EL (cell line): ENCODE results near the gene PLD4.
"Not testable (repeated sequence)": the region's sequence is repeated elsewhere in the genome, so short reads cannot be mapped to it uniquely, and the experiment has no call there.

ENCODE experiments used
- DNase-seq: peaks from one replicate; pipeline ENCODE4 v3.0.0-alpha.2; 2016

The PLD4 gene

DNA sequence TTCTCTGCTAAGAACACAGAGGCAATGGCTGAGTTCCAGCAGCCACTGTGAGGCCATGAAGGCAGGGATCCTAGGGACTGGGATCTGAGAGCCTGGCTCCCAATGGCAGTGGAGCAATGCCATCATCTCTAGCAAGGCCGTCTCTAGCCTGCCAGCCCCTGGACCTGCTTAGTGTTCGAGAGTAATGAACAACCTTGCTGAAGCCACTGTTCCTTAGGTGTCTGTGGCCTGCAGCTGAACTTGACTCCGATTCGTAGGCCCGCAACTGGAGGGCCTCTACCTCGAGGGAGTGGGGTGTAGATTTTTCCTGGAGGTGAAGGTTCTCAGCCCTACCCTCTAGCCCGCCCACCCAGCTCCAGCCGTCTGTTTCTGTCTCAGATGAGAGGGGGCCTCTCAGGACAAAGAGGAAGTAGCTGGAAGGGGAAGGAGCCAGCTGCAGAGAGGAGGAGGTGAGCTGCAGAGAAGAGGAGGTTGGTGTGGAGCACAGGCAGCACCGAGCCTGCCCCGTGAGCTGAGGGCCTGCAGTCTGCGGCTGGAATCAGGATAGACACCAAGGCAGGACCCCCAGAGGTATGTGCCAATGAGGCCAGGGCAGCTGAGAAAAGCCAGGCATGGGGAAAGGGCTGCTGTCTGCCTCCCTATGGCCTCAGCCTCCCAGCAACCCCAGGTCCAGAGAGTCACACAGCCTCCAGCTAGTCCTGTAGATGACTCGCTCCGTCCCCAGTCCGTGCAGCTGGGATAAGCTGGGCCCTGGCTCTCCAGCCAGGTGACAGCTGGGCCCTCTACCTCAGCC lies at the start of gene PLD4:
Gene PLD4, plus strand, starts transcription at position 459 of the 793 bp plus-strand sequence. CDS start 2,262 bp downstream, outside the sequence.
- no peak for DNase-seq

DNA sequence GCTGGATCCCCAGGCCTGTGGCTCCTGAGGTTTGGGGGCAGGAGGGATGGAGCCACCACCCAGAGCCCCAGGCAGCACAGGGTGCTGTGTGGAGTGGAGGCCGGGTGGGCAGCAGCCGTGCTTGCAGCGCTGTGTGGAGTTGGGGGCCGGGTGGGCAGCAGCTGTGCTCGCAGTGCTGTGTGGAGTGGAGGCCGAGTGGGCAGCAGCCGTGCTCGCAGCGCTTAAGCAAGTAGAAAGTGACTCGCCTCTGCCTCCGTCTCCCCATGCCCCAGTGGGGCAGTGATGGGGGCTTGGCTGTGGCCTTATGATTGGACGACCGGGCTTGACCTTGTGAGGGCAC lies 49.3 kb upstream of the PLD4 start:
- no peak for DNase-seq

- DNase-seq = no peak
Measured at GRCh38 chr14:104875811-104876210, 48.9 kb upstream of the PLD4 start.

DNA sequence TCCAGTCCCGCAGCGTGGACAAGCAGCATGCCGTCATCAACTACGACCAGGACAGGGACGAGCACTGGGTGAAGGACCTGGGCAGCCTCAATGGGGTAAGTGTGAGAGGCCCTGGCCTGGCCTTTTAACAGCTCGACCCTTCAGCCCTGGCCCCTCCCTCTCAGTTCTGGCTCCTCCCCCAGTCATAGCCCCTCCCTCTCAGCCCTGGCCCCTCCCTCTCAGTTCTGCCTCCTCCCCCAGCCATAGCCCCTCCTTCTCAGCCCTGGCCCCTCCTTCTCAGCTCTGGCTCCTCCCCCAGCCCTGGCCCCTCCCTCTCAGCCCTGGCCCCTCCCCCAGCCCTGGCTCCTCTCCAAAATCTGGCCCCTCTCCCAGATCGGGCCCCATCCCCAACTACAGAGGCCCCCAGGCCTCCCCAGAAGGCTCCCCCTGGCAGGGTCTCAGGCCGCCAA lies 48.4 kb upstream of the PLD4 start:
- peak; percentile 29 for DNase-seq

GRCh38 chr14:104877066-104877805 lies 47.4 kb upstream of the PLD4 start:
- DNase-seq = no peak

- no peak for DNase-seq
Measured at GRCh38 chr14:104877806-104878550, 46.7 kb upstream of the PLD4 start.

GRCh38 chr14:104878582-104878981 lies 46.1 kb upstream of the PLD4 start:
- DNase-seq = no peak

- no peak for DNase-seq
Measured at GRCh38 chr14:104879201-104879982, 45.3 kb upstream of the PLD4 start.

DNA sequence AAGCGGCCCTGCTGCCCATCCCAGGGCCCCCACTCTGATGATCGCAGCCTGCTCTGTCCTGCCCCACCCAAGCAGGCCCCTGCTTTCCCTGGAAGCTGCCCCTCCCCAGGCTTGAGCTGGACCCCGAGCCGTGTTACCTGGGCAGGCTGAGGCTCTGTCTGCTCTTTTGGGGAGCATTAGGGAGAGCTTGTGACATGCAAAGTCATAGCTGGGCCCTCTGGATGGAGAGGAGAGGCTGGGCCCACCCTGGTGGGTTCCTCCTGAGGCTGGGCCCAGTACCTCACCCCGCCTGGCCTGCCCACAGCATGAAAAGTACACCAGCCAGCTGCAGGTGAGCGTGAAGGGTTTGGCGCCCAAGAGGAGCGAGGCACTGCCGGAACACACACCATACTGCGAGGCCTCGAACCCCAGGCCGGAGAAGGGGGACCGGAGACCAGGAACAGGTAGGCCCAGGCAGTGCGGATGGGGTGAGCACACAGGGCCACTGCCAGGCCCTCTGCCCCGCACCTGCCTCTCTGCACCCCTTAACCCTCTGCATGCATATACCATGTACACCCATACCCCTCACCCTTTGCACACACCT lies 44.6 kb upstream of the PLD4 start:
- DNase-seq = no peak

GRCh38 chr14:104880584-104881210 lies 44.0 kb upstream of the PLD4 start:
- DNase-seq = no peak

GRCh38 chr14:104881369-104881979 lies 43.2 kb upstream of the PLD4 start:
- DNase-seq = no peak

GRCh38 chr14:104882325-104882973 lies 42.2 kb upstream of the PLD4 start:
- DNase-seq = no peak

- no peak for DNase-seq
Measured at GRCh38 chr14:104882991-104883660, 41.6 kb upstream of the PLD4 start.

DNA sequence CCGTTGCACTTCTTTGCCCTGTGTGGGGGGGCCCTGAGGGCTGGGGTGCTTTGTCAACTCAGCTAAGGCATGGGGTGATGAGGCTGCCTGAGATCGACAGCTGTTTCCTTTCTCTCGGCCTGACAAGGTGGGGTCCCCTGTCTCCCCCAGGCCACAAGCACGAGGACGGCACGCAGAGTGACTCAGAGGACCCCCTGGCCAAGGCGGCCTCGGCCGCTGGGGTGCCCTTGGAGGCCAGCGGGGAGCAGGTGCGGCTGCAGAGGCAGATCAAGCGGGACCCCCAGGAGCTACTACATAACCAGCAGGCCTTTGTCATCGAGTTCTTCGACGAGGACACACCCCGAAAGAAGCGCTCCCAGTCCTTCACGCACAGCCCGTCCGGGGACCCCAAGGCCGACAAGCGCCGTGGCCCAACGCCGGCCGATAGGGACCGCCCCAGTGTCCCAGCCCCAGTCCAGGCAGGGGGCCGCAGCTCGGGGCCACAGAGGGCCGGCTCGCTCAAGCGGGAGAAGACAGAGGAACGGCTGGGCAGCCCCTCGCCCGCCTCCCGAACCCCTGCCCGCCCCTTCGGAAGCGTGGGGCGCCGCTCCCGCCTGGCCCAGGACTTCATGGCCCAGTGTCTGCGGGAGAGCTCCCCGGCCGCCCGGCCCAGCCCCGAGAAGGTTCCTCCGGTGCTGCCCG lies 40.9 kb upstream of the PLD4 start:
- no peak for DNase-seq

- DNase-seq = not testable (repeated sequence)
Measured at GRCh38 chr14:104884381-104884780, 40.3 kb upstream of the PLD4 start.

DNA sequence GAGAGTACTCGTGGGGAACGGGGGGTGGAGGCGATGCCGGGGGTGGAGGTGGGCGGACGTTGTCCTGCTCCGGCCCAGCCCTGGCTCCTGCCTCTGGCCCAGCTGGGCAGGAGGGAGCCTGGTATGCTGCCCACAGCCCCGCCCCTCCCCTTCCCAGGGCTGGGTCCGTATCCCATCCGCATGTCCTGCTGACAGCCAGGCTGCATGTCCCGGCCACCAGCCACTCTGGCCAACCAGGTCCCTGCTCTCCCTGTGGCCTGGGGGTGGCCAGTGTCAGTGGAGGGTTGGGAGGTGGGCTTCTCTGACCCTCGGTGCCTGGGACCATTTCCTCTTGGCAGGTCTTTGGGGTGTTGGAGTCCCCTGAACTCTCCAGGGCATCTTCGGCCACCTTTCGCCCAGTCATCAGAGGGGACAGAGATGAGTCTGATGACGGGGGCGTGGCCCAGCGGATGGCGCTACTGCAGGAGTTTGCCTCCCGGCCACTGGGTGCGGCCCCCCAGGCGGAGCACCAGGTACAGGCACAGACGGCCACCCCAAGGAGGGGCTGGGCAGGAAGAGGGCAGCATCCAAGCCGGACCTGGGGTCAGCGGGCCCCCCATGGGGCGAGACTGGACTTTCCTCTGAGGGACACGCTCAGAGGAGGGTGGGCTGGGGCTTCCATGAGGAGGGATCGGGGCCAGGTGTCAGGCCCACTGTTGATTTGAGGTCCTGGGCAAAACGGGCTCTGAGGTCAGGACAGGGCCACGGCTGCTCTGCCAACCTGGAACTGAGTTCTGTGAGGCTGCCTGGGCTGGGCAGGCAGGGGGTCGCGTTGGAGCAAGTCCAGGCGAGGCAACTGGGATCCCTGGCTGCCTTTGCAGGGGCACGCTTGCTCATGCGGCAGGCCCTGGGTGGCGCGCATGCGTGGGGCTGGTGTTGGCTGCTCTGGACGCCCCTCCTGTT lies 39.4 kb upstream of the PLD4 start:
- DNase-seq = no peak

DNA sequence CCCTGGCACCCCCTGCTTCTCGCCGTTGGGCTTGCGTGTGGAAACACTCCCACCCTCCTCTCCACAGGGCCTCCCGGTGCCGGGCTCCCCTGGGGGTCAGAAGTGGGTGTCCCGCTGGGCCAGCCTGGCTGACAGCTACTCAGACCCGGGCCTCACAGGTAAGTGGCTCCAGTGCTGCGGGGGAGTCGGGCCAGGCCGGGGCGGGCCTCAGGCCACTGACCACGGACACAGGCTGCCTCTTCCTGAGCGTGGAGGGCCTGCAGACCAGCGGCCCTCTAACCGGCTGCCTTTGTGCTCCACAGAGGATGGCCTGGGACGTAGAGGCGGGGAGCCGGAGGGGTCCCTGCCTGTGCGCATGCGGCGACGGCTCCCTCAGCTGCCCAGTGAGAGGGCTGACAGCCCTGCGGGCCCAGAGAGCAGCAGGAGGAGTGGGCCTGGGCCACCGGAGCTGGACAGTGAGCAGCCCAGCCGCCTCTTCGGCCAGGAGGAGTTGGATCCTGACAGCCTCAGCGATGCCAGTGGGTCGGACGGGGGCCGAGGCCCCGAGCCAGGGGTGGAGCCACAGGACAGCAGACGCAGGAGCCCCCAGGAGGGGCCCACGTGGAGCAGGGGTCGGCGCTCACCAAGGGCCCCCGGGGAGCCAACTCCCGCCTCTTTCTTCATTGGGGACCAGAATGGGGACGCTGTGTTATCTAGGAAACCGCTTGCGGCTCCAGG lies 38.5 kb upstream of the PLD4 start:
- no peak for DNase-seq
